Esophagus muscularis mucosa (tissue), 3 donors: ENCODE data around the gene DNAH11.
"Not testable (repeated sequence)": the region's sequence is repeated elsewhere in the genome, so short reads cannot be mapped to it uniquely, and the experiment has no call there.

Source experiments
- CTCF ChIP-seq, 3 experiments: fragments of 200-600 bp in 2 of 3; fragments of 450-650 bp in 1 of 3; sonication (generic) in 2 of 3; IDR thresholded peaks; one replicate each; pipeline ENCODE4 v1.5.1; 2017 to 2019; ENCODE audit warnings: antibody characterized with exemption in 3 of 3, mild to moderate bottlenecking in 2 of 3, moderate library complexity in 1 of 3
- POLR2A ChIP-seq: fragments of 450-650 bp; IDR thresholded peaks from one replicate; pipeline ENCODE4 v1.6.1; 2017; ENCODE audit warnings: antibody characterized with exemption, moderate library complexity, mild to moderate bottlenecking, low read depth

GRCh38 chr7:21700587-21700986 is 157.7 kb downstream of the DNAH11 start:
- not testable (repeated sequence) for TF ChIP-seq CTCF (IDR thresholded peaks at IDR 0.05); POLR2A
